Tibial nerve (tissue), 3 donors: ENCODE results near the gene CLDN9.

Experiments
- POLR2A ChIP-seq, 2 donors: fragments of 450-650 bp; IDR thresholded peaks; one replicate each; pipeline ENCODE4 v1.6.1; 2017; ENCODE audit warnings: antibody characterized with exemption in 2 of 2, mild to moderate bottlenecking in 2 of 2, moderate library complexity in 2 of 2
- TF ChIP-seq, protein P1 (sequence below), 5 experiments: fragments of 200-600 bp in 3 of 5; fragments of 450-650 bp in 2 of 5; sonication (generic) in 3 of 5; IDR thresholded peaks; one replicate each; pipeline ENCODE4 v1.5.1; 2016 to 2019; ENCODE audit warnings: antibody characterized with exemption in 5 of 5, mild to moderate bottlenecking in 3 of 5, moderate library complexity in 2 of 5

DNA sequence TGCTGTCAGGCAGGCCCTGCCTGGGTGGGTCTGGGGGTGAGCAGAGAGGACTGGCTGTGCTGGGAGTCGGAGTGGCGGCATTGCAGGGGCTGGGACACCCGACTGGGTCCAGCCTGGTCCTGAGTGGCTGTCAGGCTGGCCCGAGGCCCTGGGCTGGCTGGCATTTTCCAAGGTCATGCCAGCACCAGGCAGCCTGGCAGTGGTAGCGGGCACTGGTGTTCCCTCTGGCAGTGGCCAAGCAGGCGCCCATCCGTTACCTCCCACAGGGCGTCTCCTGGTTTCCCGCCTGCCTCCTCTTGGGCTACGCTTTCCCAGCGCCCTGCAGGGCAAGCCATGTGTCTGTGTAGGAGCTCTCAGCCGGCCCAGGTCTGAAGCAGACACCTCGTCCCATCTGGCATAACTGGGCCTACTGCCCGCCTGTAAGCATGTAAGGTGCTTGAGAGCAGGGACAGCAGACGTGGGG lies 26.8 kb upstream of the CLDN9 start:
- TF ChIP-seq, protein P1, sequence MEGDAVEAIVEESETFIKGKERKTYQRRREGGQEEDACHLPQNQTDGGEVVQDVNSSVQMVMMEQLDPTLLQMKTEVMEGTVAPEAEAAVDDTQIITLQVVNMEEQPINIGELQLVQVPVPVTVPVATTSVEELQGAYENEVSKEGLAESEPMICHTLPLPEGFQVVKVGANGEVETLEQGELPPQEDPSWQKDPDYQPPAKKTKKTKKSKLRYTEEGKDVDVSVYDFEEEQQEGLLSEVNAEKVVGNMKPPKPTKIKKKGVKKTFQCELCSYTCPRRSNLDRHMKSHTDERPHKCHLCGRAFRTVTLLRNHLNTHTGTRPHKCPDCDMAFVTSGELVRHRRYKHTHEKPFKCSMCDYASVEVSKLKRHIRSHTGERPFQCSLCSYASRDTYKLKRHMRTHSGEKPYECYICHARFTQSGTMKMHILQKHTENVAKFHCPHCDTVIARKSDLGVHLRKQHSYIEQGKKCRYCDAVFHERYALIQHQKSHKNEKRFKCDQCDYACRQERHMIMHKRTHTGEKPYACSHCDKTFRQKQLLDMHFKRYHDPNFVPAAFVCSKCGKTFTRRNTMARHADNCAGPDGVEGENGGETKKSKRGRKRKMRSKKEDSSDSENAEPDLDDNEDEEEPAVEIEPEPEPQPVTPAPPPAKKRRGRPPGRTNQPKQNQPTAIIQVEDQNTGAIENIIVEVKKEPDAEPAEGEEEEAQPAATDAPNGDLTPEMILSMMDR (IDR thresholded peaks at IDR 0.05): no peak
- TF ChIP-seq POLR2A (IDR thresholded peaks at IDR 0.05): no peak
